Esophagus muscularis mucosa (tissue), 4 donors: ENCODE results near the gene PLD1. TPM values are rescaled to one million over a fixed set of nuclear protein-coding genes. Genes with fewer than 3 reads are reported as not detected.
"Not testable (repeated sequence)": the region's sequence is repeated elsewhere in the genome, so short reads cannot be mapped to it uniquely, and the experiment has no call there.

Source experiments
- DNase-seq: peaks from one replicate; pipeline ENCODE4 v3.0.0-alpha.2; 2017; ENCODE audit errors: extremely low spot score
- H3K27ac ChIP-seq, 4 donors: fragments of 200-600 bp; sonication (generic); replicated peaks in 1 of 4; 1 replicate in 3 of 4; 2 replicates in 1 of 4; pipeline ENCODE4 v1.5.1; 2016 to 2019; ENCODE audit warnings: mild to moderate bottlenecking in 1 of 4
- H3K27me3 ChIP-seq, 4 donors: fragments of 200-600 bp; sonication (generic); one replicate each; pipeline versions ENCODE4 v1.5.1 to v1.6.0; 2016 to 2019
- H3K36me3 ChIP-seq, 4 donors: fragments of 200-600 bp; sonication (generic); one replicate each; pipeline ENCODE4 v1.5.1; 2016 to 2019
- H3K4me1 ChIP-seq, 4 donors: fragments of 200-600 bp; sonication (generic); one replicate each; pipeline ENCODE4 v1.5.1; 2016 to 2019
- H3K4me3 ChIP-seq, 4 donors: fragments of 200-600 bp; sonication (generic); 1 replicate in 2 of 4; 2 replicates in 2 of 4; pipeline ENCODE4 v1.5.1; 2016 to 2019; ENCODE audit warnings: mild to moderate bottlenecking in 4 of 4, moderate library complexity in 1 of 4
- H3K9me3 ChIP-seq, 4 donors: fragments of 200-600 bp; sonication (generic); 1 replicate in 3 of 4; 2 replicates in 1 of 4; pipeline ENCODE4 v1.5.1; 2016 to 2019
- CTCF ChIP-seq, 3 experiments: fragments of 200-600 bp in 2 of 3; fragments of 450-650 bp in 1 of 3; sonication (generic) in 2 of 3; IDR thresholded peaks; one replicate each; pipeline ENCODE4 v1.5.1; 2017 to 2019; ENCODE audit warnings: antibody characterized with exemption in 3 of 3, mild to moderate bottlenecking in 2 of 3, moderate library complexity in 1 of 3
- EP300 ChIP-seq: sonication (generic); formaldehyde crosslinking; IDR thresholded peaks from one replicate; pipeline ENCODE4 v1.6.1; 2017; ENCODE audit warnings: antibody characterized with exemption
- POLR2A ChIP-seq: fragments of 450-650 bp; IDR thresholded peaks from one replicate; pipeline ENCODE4 v1.6.1; 2017; ENCODE audit warnings: antibody characterized with exemption, moderate library complexity, mild to moderate bottlenecking, low read depth
- POLR2AphosphoS5 ChIP-seq, 2 donors: sonication (generic); formaldehyde crosslinking; IDR thresholded peaks; one replicate each; pipeline ENCODE4 v1.6.1; 2017; ENCODE audit warnings: antibody characterized with exemption in 2 of 2
- WGBS: methylation state at CpG from one replicate; pipeline ENCODE4 v1.1.5; 2018; 5-methylcytosine and 5-hydroxymethylcytosine counted together
- intact Hi-C: fragments of 100-400 bp; cut with DNase I; formaldehyde crosslinking; loops from one replicate; pipeline ENCODE4 v1.15.1; 2023
- total RNA-seq, 4 donors: library from RNA; depleted of rRNA; stranded (reverse); fragments of >200 nt; gene quantifications; one replicate each; pipeline versions ENCODE4 v1.1.0 to v1.2.1, GENCODE V29; 2016

Gene PLD1
- total RNA-seq, 4 donors from 2014 or later: 12.4 to 21.1 (median 18.5) TPM

- intact Hi-C loops: loop anchor here (5.0 kb wide), 2 partner anchors 403 to 513 kb away; no protein-coding TSS in a partner anchor
- Histone ChIP-seq H3K9me3 (no peaks in the 10 kb centered on the region), H3K4me1 (peaks cover 0 to 13% (median under 1%) of the 10 kb centered on the region in 4 donors), H3K36me3 (no peaks in the 10 kb centered on the region), H3K27ac (no peak overlapping the region), H3K4me3 (no peak overlapping the region), H3K27me3 (no peaks in the 10 kb centered on the region)
- 87% methylated on average over 2 of the region's 2 CpGs for WGBS
- no peak for DNase-seq
- no peak for TF ChIP-seq POLR2AphosphoS5 (IDR thresholded peaks at IDR 0.05)
- no peak for TF ChIP-seq CTCF (IDR thresholded peaks at IDR 0.05)
- no peak for TF ChIP-seq EP300
- TF ChIP-seq POLR2A: no peak
Observed at GRCh38 chr3:171565481-171566058, 244.7 kb downstream of the PLD1 start.

DNA sequence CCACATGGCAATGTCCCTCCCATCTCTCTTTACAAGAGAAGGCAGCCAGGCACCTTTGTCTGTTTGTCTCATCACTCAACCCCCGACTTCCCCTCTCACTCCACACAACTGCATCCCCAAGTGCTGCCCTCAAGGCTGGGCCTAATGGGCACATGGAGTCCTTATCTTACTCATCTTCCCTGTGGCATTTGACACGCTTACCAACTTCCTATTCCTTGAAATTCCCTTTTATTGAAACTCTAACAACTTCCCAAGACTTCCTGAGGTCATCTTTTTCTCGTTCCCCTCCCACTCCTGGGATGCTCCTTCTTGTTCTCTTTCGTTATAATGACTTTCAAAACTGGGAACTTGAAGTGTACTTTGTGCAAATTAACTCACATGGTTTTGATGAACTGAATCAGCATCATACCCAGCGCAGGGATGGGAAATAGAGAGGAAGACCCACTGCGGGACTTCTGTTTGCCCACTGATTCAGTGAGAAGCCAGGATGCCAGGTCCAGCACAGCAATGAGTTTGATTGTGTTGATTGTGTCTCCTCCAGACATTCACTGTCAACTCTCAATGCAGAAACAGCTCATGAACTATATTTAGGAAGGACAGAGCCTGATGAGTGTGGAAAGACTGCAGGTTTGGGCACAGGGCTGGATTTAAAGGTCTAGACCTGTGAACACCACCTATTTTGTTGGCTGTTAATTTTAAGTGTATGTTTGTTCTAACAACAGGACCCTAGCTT lies 245.4 kb downstream of the PLD1 start:
- Histone ChIP-seq H3K4me1 (peaks cover 0 to 13% (median under 1%) of the 10 kb centered on the region in 4 donors), H3K4me3 (no peak overlapping the region), H3K27ac (no peak overlapping the region), H3K36me3 (no peaks in the 10 kb centered on the region), H3K9me3 (no peaks in the 10 kb centered on the region), H3K27me3 (no peaks in the 10 kb centered on the region)
- TF ChIP-seq POLR2AphosphoS5 (IDR thresholded peaks at IDR 0.05) (no peak), POLR2A (no peak), EP300 (no peak), CTCF (IDR thresholded peaks at IDR 0.05) (no peak)
- intact Hi-C loops: loop anchor here (5.0 kb wide), 3 partner anchors 103 to 513 kb away; partner anchors contain the start of gene TNIK
- no peak for DNase-seq
- WGBS: 80% methylated on average over 6 of the region's 6 CpGs

- 100% methylated on average over 2 of the region's 6 CpGs for WGBS
- H3K27ac ChIP-seq: no peak overlapping the region
- no peaks in the 10 kb centered on the region for H3K36me3 ChIP-seq
- no peaks in the 10 kb centered on the region for H3K27me3 ChIP-seq
- H3K4me3 ChIP-seq: no peak overlapping the region
- TF ChIP-seq POLR2A (no peak), CTCF (IDR thresholded peaks at IDR 0.05) (no peak), POLR2AphosphoS5 (IDR thresholded peaks at IDR 0.05) (no peak), EP300 (no peak)
- H3K4me1 ChIP-seq: peaks cover 0 to 13% (median under 1%) of the 10 kb centered on the region in 4 donors
- no peaks in the 10 kb centered on the region for H3K9me3 ChIP-seq
- intact Hi-C loops: loop anchor here (5.0 kb wide), 1 partner anchor 101 kb away; the partner anchor contains the start of gene TNIK
- no peak for DNase-seq
Observed at GRCh38 chr3:171563298-171563697, 247.0 kb downstream of the PLD1 start.

GRCh38 chr3:171562459-171562858 lies 247.8 kb downstream of the PLD1 start:
- H3K36me3 ChIP-seq, H3K9me3 ChIP-seq, H3K27ac ChIP-seq, DNase-seq, H3K4me3 ChIP-seq, H3K27me3 ChIP-seq: not testable (repeated sequence)
- peaks cover 0 to 13% (median under 1%) of the 10 kb centered on the region in 4 donors for H3K4me1 ChIP-seq
- intact Hi-C loops: loop anchor here (5.0 kb wide), 1 partner anchor 100 kb away; the partner anchor contains the start of gene TNIK
- 84% methylated on average over 1 of the region's 1 CpG for WGBS

DNA sequence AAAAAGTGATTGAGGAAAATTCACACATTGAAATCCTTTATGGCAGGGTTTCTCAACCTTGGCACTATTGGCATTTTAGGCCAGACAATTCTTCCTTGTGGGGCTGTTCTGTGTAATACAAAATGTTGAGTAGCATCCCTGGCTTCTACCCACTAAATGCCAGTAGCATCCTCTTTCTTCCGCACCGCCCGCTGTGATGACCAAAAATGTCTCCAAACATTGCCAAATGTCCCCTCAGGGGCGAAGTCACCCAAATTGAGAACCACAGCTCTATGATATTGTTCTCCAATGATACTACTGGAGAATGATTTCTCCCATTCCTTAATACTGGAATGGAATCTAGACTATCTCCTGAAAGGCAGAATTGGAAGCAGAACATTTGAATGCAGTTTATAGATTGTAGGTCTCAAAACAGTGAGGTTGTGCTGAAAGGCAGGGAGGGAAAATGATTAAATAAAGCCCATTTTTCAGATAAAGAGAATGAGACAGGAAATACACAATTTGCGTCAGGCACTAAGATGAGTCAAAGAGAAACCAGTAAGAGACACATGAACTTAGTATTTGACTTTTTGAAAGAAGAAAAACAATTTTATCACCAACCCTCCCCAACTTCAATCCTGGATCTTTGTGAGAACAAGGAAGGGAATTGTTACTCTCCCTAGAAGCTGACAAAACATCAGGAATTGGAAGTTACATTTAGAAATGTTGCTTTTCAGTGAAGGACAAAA lies 248.5 kb downstream of the PLD1 start:
- WGBS: 99% methylated on average over 5 of the region's 5 CpGs
- Histone ChIP-seq H3K27ac (no peak overlapping the region), H3K4me3 (no peak overlapping the region), H3K9me3 (no peaks in the 10 kb centered on the region), H3K27me3 (no peaks in the 10 kb centered on the region), H3K36me3 (no peaks in the 10 kb centered on the region), H3K4me1 (peaks cover 0 to 13% (median under 1%) of the 10 kb centered on the region in 4 donors)
- DNase-seq: no peak
- TF ChIP-seq POLR2A: no peak
- intact Hi-C loops: loop anchor here (5.0 kb wide), 1 partner anchor 99 kb away; the partner anchor contains the start of gene TNIK
